ENCODE data around the gene DOHH.
A peak's percentile ranks its signal among the peaks of the same experiment; 100 is the strongest.
"Not testable (repeated sequence)": the region's sequence is repeated elsewhere in the genome, so short reads cannot be mapped to it uniquely, and the experiment has no call there.

DOHH gene

DNA sequence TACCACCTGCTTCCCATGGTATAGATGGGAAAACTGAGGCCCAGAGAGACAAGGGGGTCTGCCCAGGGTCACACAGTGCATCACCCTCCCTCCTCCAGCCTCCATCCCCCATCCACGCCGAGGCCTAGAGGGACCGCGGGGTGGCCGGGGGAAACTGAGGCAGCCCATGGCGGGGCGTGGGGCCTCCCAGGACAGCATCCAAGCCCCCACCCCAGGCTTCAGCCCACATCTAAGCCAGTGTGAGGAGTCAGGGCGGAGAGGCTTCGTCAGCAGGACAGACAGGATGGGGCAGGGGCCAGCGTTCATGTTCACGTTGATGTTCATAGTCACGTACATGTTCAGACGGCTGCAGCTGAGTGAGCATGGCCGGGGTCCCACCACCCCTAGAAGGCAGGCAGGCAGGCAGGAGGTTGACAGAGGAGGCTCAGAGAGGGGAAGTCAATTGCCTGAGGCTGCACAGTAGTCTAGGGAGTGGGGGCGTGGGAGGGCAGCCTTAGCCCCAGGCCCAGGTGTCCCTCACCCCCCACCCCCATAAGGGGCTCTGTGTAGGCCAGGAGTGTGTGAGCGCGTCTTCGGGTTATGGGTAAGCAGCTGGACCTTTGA is 43.4 kb downstream of the DOHH start:
- no peak for DNase-seq

DNA sequence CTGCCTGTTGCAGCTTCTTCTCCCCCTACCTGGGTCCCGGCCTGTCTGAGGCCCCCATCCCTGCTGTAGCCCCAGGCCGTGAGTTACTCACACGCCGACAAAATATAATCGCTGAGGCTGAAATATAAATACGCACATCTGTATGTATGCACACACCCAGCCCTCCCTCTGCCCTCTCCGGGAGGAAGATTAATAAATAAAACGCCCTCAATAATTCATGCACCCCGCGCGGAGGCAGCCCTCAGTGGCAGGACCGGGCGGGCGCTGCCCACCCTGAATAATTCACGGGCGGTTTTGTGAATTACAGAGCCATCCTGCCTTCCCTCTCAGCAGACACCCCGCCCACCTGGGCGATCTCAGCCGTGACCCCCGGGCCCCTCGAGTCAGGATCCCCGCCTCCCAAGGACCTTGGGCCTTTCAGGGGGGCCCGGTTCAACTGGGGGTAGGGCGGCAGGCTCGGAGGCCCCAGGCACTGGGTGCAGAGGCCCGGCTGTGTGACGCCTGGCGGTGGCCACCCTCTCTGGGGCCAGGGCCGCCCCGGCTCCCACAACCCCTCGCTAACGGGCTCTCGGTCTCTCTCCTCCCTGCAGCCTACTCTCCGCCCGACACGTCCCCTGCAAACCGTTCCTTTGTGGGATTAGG is 44.4 kb downstream of the DOHH start:
- no peak for DNase-seq

DNA sequence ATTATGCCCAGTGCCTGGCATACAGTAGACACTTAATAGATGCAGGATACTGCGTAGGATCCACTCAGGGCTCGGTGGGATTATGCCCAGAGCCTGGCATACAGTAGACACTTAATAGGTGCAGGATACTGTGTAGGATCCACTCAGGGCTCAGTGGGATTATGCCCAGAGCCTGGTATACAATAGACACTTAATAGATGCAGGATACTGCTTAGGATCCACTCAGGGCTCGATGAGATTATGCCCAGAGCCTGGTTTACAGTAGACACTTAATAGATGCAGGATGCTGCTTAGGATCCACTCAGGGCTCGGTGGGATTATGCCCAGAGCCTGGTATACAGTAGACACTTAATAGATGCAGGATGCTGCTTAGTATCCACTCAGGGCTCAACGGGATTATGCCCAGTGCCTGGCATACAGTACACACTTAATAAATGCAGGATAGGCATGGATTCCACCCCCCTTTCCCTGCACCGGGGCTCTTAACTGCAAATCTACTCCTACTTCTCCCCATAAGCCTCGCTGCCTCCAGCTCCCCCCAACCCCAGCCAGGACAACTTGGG is 45.0 kb downstream of the DOHH start:
- no peak for DNase-seq

DNA sequence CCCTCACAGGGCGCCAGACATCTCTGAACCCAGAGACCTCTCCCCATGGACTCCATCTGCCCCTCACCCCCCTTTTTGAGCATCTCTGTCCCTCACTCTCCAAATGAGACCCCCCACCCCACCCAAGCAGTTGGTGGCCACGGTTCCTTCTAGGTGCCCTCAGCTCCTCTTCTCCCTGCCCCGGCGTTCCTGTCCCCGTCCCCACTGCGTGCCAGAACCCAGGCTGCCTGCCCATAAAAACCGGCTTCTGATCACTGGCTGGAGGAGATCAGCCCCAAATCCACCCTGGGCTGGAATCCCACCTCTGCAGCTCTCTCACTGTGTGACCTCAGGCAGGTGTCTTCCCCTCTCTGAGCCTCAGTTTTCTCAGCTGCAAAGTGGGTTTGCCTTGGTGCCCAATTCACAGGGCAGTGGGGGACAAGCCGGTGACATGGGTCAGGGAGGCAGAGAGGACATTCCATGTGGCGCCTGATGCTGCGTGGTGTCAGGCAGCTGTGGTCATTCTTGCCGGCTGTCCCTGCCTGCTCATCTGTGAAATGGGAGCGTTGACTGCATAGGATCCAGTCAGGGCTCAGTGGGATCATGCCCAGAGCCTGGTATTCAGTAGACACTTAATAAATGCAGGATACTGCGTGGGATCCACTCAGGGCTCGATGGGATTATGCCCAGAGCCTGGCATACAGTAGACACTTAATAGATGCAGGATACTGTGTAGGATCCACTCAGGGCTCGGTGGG is 45.6 kb downstream of the DOHH start:
- no peak for DNase-seq

DNA sequence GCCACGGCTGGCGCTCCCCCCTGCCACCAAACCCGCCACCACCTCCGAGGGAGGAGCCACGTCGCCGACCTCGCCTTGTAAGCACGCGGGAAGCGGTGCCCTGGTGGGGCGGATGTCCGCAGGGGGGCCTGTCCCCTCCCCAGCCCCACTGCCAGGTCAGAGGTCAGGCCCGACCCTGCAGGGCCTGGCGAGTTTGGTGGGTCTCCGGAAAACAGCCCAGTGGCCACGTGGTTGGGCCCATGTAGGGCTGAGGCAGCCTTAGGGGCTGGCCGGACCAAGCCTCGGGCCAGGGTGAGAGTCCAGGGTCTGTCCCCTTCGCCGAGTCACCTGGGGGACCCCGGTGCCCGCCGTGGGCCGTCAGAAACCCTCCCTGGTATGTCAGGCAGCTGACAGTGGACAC is 46.6 kb downstream of the DOHH start:
- DNase-seq, result no peak

DNA sequence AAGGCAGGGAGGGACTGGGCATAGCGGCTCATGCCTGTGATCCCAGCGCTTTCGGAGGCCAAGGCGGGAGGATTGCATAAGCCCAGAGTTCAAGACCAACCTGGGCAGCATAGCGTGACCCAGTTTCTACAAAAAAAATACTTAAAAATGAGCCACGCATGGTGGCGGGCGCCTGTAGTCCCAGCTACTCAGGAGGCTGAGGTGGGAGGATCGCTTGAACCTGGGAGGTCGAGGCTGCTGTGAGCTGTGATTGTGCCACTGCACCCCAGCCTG is 47.6 kb downstream of the DOHH start:
- not testable (repeated sequence) for DNase-seq

DNA sequence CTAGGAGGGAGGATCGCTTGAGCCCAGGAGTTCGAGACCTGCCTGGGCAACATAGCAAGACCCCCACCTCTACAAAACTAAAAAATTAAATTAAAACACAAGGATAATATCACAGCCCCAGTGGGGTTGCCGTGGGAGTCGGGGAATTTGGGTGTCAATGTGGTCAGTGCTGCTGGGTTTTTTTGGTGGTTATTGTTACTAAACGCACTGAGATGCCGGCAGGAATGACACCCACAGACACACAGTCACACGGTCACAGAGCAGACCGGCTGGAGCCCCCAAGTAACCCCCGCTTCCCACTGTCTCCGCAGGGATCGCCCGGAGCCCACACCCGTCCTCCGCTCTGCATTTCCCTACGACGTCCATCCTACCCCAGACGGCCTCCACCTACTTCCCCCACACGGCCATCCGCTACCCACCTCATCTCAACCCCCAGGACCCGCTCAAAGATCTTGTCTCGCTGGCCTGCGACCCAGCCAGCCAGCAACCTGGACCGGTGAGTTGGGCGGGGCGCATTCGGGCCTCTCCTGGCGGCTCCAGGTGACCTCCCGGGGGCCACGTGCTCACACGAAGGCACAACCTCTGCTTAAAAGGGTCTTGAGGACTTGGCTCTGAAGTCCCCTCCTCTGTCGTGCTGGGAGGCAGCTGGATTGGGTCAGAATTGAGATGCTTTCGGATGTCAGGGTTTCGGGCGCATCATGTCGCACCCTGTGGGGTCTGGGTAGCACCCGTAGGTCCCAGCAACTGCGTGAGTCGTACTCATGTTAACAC is 48.1 kb downstream of the DOHH start:
- DNase-seq, result no peak

DNA sequence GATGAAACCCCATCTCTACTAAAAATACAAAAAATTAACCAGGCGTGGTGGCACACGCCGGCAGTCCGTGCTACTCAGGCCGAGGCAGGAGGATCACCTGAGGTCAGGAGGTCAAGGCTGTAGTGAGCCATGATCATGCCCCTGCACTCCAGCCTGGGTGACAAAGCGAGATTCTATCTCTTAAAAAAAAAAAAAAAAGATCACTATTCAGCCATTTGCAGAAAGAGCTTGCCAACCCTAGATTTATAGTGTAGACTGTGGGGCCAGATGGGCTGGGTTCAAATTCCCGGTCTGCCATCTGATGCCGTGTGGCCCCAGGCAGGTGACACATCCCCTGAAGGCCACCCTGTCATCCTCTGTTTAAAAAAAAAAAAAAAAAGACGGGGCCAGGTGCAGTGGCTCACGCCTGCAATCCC is 49.0 kb downstream of the DOHH start:
- DNase-seq, result no peak

DNA sequence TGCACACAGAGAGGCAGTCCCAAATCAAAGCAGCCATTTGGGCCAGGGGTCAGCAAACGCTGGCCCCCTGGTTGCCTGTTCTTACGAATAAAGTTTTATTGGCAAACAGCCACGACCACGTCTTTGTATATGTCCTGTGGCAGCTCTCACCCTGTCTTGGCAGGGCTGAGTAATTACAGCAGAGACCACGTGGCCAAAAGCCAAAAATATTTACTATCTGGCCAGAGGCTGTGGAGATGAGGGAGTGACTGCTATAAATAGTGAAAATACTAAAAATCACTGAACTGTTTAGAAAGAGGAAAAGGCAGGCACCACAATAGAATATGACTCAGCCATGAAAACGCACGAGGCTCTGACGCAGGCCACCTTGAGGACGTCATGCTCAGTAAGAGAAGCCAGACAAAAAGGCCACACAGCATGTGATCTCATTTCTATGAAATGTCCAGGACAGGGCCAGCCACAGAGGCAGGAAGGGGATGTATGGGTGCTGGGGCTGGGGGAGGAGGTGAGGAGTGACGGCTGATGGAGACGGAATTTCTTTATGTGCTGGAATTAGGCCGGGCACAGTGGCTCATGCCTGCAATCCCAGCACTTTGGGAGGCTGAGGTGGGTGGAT is 49.6 kb downstream of the DOHH start:
- peak; percentile 95 to 97 for DNase-seq

DNA sequence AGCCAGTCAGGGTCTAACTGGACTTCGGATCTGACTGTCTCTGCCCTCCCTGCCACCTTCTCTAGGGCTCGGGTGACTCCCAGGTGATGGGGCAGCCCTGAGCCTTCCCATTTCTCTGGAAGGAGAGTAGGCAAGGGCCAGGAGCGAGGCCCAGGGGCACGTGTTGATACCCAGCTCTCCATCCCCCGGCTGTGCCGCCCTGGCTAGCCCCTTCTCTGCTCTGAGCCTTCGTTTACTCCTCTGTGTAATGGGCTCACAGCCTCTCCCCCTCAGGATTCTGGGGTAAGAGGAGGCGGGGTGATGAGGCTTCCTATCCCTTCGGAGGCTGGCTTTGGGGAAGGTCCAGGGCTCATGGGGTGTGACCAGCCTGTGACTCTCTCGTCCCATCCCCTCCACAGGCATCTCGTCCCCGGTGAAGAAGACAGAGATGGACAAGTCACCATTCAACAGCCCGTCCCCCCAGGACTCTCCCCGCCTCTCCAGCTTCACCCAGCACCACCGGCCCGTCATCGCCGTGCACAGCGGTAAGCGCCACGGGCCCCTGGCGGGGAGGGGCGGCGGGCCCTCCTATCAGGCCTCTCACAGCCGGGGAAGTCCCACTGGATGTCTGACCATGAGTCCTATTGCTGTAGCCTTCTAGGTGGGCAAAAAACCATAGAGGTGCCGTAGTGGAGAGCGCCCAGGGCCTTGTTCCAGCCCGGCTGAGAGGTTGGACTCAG is 51.7 kb downstream of the DOHH start:
- no peak for DNase-seq

DNA sequence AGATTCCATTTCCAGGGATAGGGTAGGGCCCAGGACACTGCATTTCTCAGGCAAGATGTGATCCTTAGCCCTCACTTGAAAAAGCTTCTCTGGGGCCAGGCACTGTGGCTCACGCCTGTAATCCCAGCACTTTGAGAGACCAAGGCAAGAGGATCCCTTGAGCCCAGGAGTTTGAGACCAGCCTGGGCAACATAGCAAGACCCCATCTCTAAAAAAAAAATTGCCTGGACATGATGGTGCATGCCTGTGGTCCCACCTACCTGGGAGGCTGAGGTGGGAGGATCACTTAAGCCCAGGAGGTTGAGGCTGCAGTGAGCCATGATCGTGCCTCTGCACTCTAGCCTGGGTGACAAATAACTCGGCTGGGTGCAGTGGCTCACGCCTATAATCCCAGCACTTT is 53.8 kb downstream of the DOHH start:
- DNase-seq, result not testable (repeated sequence)

DNA sequence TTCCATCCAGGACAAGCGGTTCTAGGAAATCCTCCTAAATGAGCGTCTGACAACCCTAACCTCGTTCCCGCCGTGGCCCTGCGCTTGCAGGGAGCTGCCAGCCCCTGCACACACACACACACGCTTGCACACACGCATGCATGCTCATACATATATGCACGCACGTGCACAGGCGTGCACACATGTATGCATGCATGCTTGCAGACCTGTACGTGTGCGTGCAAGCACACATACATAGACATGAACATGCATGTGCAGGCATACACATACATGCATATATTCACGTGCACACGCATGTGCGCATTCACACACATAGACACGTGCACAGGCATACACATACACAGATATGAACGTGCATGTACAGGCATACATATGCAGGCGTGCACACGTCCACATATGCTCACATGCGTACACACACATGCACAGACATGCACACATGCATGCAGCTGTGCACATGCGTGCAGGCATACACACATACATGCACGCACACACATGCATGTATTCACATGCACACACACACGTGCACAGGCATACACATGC is 55.7 kb downstream of the DOHH start:
- DNase-seq, result no peak

DNA sequence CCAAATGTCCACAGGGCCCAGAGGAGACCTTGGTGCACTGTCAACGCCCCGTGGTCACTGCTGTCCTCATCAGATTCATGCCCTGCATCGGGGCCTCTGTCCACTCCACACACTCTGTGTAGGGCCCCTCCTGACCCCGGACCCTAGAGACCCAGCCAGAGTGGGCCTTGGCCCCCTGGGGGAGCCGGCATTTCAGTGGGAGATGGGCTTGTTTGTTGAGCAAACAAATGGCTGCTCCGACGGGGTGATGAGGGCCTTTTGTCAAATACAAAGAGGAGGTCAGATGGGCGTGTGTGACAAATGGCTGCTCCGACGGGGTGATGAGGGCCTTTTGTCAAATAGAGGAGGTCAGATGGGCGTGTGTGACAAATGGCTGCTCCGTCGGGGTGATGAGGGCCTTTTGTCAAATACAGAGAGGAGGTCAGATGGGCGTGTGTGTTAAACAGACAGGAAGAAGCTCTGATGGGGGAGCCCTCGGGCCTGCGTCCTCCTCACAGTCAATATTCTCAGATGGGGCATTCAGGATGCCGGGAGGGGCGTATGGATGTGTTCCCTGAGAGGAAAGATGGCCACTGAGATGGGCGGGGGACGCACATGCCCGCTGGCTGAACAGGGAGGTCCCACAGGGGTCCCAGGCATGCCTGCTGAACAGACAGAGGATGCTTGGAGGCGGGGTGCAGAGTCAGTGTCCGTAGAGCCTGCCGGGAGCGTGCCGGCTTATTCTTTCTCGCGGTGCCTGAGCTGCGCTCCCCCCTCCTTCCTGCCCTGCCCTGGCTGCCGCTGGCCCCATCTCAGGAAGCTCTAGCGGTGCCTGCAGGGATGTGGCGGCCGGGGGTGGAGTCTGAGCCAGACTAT is 56.4 kb downstream of the DOHH start:
- DNase-seq, result no peak

DNA sequence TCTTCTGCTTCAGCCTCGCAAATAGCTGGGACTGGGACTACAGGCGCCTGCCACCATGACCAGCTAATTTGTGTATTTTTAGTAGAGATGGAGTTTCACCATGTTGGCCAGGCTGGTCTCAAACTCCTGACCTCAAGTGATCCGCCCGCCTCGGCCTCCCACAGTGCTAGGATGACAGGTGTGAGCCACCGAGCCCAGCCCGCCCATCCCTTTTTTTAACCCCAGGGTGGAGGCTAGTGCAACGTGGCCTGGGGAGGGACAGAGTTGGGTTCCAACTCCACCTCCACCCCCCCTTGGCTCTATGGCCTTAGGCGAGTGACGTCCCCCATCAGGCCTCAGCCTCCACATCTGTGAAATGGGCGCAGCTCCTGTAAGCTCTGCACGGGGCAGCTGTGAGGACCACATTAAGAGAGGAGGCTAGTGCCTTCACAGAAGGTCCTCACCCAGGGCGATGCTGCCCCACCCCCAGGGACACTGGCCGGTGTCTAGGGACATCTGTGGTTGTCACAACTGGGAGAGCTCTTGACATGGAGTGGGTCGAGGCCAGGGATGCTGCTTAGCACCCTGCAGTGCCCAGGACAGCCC is 57.9 kb downstream of the DOHH start:
- DNase-seq, result no peak

DNA sequence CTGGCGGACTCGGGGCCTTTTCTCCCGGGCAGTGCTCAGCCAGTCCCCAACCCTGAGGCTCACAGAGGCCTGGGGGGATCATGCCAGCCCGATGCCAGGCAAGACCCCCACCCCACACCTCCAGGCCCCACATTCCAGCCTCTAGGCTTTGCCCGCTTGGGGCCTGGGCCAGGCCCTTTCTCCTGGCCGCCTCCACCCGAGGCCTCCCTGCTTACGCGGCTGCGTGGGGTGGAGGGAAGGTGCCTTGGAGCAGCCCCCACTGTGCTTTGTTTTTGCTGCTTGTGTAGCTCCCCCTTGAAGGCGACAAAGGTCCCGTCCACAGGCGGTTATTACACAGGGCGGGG is 58.5 kb downstream of the DOHH start:
- DNase-seq, result no peak

DNA sequence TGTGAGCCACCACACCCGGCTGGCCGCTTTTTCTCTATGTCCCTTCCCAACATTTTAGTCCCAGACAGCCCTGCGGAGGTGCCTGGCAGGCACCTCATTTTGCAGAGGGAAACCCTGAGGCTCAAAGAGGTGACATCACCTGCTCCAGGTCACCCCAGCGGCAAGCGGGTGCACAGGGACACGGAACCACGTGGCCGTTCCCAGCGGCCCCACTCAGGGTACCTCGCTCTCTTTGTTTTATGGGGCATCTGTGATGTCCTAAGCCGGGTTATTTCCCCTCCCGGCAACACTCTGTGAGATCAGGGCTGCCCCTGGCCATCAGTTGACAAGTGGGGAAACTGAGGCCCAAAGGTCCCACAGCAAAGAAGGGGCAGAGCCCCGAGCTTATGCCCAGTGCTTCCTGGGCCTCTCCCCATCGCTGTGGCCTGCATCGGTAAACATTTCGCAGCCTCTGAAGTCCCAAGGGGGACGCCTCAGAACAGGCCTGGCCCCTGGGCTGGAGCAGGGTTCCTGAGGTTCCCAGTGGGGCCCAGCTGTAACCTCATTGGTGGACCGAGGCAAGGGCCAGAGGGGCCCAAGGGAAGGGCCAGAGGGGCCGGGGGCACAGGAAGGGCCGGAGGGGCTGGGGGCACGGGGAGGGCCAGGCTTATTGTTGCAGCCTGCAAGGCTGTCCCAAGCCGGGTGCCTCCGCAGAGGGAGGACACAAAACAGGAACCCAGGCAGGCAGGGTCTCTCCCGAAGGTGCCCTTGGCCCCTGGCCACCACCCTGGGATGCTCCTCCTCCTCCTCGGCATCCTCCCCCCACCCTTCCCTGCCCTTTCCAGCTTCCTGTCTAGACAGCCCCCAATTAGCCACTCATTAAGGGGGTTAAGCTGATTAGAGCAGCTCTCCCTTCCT is 59.1 kb downstream of the DOHH start:
- DNase-seq, result no peak

All from SW 1271 (cell line).